GM18867 (cell line): ENCODE data around the gene SEC16A.

Experiments
- ATAC-seq: cut with Tn5 transposase; IDR thresholded peaks from one replicate; pipeline ENCODE4 v1.9.1; 2021; ENCODE audit warnings: mild to moderate bottlenecking, moderate library complexity; ENCODE audit not compliant: unreplicated experiment

The SEC16A gene

DNA sequence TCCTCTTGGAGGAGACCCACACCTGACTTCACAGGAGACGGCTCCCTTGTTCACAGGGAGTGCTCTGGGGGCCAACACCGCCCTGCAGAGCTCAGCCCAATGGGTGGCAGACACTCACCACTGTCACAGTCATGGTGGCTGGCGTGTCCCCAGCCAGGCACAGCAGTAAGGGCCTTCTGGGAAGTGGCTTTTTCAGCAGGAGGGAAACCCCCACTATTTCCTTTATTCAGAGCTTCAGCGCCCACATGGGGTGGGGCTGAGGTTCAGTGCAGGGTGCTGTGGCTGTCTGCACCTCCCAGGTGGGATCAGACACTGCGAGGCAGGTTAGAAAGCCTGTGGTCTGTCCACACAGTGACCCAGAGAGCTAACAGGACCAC is 79.3 kb downstream of the SEC16A start:
- ATAC-seq = no peak

DNA sequence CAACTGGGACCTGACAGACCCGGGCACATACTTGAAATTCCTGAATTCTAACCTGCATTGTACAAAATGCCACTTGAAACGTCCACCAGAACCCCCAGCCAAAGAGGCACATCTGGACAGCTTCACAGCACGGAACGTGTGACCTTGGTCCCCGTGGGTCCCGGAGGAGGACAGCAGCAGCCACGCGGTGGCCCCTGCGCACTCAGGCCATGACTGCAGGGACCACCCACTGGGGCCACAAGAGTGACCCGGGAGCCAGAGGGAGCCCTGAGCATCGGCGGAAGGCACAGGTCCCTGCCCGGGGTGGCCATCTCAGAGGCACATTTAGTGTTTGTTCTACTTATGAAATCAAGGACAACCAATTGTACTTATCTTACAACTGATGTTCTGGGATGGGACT is 80.8 kb downstream of the SEC16A start:
- no peak for ATAC-seq

DNA sequence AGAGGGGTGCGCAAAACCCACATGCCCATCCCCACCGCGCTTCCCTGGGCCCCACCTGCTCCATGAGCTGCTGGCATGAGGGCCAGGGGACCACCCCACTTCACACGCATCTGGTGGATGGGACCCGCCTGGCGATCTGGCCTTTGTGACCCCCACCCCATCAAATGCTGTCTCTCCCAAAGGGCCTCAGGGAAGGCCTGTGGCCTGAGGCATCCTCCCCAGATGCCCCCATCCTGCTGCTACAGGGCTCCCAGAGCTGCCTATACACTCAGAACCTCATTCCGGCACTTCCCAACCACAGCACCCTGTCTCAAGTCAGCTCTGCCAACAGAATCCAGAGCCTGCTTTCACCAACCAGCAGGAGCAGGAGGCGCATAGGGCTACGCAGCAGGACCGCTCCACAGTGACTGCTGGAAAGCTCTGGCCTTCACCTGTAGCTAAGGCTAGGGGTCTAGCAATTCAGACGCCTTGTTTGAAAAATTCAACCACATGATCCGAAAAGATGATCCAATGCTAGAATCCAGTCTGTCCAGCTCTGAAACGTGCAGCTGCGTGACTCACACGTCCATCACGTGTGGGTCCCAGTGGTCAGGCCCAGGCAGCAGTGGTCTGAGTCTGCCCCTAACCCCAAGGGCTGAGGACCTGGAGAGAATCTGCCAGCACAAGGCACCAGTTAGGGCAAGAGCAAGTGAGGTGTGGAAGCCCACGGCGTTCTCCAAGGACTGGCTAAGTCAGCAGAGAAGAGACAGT is 81.5 kb downstream of the SEC16A start:
- ATAC-seq = no peak

DNA sequence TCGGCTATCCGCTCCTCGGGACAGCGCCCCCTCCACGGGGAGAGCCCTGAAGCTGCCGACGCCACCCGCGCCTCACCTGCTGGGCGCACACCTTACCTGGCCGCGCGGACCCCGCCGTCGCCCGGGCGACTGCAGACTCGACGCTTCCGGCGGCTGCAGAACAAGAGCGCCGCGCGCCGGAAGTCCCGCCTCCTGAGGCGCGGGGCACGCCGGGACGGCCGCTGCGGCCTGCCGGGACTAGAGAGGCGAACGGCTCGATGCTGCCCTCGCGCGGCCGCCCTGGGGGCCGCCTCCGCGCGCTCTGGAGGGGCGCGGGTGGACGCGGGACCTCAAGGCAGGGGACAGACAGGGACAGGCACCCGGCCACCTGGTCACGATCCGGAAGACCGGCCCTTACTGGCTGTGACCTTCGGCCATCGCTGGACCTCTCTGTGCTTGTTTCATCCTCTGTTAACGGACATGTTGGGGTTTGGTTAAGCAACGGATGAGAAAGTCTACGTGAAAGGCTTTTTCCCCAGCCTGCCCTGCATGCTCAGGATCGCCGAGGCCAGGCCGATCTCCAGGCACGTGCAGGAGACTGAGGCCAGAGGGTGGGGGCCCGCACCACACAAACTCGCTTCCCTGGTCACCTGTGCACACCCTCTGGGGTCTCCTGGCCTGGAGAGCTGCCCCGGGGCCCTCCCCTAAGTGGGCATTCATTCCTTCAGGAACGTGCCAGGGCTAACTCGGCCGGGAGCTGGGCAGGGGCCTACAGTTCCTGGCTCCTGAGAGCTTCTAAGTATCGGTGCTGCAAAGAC is 82.6 kb downstream of the SEC16A start, which contains the start of gene SNAPC4:
SNAPC4 (minus strand) TSS at position 133 of the 797 bp plus-strand sequence. CDS start 1,742 bp downstream, outside the sequence.
- ATAC-seq = peak; percentile 73

DNA sequence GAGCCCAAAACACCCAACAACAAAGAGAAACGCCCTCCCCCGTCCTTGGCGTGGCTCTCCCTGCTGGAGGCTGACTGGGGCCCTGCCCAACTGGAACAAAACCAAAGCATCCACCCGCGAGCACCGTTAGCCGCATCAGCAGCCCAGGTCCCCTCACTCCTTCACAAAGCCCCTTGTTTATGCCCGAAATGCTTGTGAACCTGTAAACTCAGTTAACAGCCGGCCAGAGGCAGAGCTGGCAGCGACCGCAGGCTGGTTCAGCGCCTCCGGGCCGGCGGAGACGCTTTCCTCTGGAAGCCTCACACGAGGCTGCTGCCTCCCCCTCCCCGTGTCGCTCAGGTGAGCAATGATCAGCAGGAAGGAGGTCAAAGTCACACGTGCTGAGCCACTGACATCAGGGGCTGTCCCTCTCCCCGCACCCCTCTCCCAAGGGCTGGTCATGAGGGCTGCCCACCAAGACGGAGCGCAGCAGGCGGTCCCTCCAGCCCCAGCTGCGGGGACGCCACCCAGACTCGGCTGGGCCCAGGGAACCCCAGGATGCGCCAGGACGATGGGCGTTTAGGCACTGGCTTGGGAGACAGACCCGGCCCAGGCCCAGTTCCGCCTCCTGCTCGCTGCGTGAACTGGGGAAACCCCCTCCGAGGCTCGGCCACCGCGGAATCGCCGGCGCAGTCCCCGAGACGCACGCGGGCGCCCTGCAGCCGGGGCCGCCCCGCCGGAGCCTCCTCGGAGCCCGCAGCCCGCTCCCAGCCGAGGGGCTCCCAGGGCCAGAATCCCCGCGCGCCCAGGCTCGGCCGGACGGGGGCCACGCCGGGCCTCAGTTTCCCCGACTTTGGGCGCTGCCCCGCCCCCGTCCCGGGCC is 83.4 kb downstream of the SEC16A start:
- ATAC-seq = peak; percentile 35

DNA sequence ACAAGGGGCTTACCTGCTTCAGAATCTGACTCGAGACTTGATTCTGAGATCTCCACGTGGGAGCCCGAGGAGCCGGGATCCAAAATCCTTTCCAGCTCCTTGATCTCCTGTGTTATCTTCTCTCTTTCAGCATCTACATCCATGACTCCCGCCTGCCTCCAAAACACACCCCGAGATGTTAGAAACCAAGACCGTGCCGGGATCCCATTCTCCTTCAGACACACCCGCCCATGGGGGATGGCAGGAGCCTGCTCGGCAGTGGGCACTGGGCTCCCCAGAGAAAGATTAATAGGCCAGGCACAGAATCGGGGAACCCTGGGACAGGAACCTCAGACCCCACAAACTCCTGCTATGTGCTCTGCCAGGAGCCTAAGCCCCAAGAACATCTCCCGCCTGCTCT is 84.6 kb downstream of the SEC16A start:
- ATAC-seq = no peak

DNA sequence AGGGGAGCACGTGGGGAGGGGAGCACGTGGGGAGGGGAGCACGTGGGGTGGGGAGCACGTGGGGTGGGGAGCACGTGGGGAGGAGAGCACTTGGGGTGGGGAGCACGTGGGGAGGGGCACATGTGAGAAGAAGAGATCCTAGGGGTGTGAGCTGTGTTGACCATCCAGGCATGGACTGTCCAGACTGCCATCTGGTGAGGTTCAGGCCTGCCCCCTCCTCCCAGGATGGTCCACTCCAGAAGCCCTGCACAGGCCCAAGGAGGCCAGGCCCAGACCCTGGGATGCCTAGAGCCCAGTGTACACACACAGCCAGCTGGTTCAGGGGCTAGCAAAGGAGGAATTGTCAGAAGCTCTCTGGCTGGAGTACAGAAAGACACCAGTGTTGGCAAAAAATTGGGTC is 85.2 kb downstream of the SEC16A start:
- ATAC-seq = no peak

DNA sequence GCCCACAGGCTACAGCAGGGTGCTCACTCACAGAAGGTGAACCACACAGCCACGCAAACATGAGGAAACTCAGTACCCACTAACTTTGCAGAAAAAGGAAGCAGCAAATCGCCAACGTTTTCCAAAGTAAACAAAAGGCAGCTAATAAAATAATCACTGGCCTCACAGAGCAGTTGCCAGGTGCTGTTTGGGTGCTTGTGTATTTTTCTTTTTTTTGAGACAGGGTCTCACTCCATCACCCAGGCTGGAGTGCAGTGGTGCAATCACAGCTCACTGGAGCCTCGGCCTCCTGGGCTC is 86.7 kb downstream of the SEC16A start:
- no peak for ATAC-seq

DNA sequence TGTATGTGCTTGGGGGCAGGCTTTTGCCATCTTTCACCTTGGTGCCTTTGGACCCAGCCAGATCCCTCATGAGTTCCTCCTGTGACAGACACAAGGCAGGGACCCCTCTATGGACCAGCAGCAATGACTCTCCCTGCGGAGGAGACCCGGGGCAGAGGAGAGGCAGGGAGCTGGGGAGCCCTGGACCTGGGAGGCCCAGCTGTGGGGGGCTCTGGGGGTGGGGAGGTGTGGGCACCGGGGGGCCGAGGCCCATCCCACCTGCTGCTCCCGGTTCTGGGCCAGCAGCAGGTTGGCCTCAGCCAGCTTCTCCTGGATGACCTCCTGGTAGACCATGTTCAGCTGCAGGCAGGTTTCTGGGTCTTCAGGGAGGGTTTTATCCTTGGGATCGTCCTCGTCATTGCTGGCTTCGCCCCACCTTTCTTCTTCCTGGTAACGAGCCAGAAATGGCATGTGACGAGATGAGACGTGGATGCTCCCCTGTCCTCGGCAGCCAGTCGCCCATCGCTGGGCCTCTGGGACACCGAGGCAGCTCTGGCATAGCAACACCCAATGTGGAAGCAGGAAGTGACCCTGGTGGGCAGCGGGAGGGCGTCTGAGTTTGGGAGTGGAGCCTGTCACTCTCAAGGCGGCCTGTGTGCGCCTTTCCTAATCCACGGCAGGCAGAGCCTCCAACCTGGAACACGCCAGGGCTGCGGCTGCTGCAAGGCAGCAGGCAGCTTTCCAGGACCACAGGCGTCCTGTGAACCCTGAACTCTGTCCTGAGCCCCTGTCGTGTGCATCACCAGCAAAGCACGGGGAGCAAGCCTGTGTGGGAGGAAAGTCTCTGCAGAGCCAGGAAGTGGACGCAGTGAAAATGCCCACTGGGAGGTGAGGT is 87.3 kb downstream of the SEC16A start:
- no peak for ATAC-seq

DNA sequence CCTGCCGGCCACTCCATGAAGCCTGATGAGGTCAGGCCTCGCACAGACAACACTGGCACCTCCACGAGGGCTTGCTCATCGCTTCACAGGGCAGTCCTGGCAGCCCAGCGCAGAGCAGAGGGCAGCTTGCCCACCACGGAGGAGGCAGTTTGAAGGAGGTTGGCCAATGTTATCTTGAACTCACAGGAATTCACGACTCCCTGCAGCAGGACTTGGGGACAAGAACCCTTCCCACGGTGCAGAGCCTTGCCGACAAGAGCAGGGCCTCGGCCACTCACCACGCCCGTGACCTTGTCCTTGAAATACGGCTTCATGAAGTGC is 87.9 kb downstream of the SEC16A start:
- ATAC-seq = no peak

DNA sequence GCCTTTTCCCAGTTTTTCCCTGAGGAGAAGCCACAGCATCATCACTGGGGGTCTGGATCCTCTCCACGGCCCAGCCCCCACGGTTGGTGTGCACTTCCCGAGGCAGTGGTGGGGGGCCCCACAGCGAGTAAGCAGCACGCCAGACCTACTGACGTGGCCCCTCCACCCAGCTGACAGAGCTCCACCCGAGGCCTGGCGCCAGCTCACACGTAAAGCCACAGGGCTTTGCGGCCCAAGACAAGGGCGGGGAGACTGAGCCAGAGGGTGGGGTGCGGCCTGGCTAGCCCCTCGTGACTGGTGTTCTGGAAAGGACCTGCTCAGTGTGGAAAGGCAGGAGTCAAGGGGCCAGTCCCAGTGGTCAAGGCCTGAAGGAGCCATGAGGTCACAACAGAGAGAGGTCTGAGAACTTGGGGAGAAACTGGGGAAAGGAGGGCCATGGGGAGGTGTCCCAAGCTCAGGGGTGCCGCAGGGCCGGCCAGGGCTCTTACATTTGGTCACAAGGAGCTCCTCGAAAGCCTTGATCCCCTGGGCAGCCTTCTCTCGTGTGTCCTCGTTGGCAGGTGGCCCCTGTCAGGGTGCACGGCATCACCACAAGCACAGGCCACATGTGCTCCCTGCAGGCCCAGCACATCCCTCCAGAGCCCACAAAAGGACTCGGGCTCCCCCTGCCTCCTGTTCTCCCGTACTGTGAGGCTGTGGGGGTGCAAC is 88.4 kb downstream of the SEC16A start:
- ATAC-seq = no peak

DNA sequence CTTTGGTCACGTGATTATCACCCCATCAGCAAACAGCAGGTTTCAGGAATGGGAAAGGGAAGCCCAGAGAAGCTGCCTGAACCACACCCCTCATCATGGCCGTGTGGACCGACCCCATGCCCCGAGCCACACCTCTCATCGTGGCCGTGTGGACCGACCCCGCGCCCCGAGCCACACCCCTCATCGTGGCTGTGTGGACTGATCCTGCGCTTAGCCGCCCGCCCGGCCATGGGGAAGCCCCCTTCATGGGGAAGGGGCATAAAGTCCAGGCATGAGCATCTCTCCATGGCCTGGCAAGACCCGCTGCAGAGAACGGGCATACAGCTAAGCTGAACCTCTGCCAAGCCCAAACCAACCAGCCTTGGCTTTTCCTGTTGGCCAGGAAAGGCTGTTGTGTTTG is 89.3 kb downstream of the SEC16A start:
- ATAC-seq = no peak

DNA sequence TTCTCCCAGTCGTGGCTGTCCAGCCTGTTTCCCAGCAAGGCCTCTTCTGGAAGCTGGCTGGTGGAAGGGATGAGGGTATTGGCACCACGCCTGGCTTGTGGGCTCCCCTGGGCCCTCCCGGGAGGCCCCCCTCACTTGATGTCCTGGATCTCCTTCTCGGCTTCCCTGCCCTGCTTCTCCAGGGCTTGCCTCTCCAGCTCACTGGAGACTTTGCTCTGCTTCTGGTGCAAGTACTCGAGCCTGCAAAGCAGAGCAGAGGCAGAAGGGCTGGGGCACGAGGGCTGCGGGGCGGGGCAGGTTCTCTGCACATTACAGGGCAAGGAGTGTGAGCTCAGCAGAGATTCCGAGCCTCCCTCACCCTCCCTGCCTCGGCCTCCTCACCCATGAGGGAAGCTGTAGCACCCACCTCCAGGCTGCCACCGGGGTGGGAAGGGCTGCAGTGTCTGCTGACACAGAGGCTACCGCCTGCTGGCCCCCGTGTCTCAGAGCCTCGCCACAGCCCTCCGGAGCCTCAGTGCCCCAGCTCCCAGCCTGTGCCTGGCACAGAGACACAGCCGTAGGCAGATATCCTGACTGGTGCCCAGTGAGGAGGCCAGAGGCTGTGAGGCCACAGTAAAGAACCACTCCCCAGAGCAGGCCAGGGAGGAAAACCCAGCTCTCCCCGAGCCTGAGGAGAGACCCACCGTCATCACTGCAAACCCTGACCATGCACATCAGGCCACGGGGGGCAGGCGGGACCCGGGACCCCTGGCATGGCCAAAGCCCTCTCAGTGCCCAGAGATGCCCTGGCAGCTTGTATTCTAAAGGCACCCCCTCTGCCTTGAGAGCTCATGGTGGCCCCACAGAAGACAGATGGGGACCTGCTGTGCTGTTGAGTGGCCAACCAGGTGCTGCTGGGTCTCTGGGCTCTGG is 90.0 kb downstream of the SEC16A start:
- no peak for ATAC-seq

DNA sequence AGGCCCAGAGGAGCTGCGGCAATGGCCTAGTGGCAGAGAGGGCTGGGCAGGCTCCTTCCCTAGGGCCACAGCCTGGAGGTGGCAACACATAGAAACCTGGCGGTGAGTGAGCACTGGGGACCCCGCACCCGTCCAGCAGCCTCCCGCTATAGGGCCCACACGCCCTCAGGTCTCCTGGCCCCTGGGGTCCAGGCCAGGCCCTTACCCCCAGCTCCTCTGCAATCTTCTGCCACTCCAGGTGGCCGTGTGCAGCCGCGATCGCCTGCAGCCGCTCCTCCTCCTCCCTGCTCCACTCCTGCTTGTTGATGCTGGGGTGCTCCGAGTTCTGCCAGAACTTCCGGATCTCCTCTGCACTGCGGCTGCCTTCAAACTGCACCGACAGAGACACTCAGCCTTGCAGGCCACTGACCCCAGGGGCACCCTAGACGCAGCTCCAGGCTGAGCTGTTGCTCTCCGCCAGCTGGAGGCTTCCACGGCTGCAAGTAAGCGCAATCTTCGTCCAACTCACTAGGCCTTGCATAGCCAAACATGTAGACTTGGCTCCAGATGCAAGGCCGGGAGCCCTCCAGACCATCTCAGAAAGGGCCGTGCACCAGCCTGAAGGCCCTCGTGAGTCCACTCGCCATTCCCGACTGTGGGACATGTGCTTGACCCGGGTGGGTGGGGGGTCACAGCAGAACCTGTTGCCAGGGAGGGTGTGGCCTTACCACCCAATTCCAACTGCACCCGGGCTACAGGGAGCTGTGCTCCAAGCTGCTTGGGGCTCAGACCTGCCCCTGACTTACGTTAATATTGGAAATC is 90.9 kb downstream of the SEC16A start:
- ATAC-seq = no peak
